Transverse colon (tissue), 4 donors: ENCODE results near the gene RHBDD3.

ENCODE experiments used
- POLR2A ChIP-seq: fragments of 450-650 bp; IDR thresholded peaks from one replicate; pipeline ENCODE4 v1.6.1; 2016; ENCODE audit warnings: antibody characterized with exemption, mild to moderate bottlenecking, moderate library complexity
- POLR2AphosphoS5 ChIP-seq, 3 donors: sonication (generic); formaldehyde crosslinking; IDR thresholded peaks; one replicate each; pipeline ENCODE4 v1.6.1; 2016; ENCODE audit warnings: antibody characterized with exemption in 3 of 3
- TF ChIP-seq, protein P1 (sequence below), 5 experiments: fragments of 200-600 bp in 3 of 5; fragments of 450-650 bp in 2 of 5; sonication (generic) in 3 of 5; IDR thresholded peaks; 1 replicate in 2 of 5; 2 replicates in 3 of 5; pipeline ENCODE4 v1.5.1; 2016 to 2017; ENCODE audit warnings: antibody characterized with exemption in 5 of 5, inconsistent platforms in 3 of 5, mild to moderate bottlenecking in 2 of 5, moderate library complexity in 1 of 5

DNA sequence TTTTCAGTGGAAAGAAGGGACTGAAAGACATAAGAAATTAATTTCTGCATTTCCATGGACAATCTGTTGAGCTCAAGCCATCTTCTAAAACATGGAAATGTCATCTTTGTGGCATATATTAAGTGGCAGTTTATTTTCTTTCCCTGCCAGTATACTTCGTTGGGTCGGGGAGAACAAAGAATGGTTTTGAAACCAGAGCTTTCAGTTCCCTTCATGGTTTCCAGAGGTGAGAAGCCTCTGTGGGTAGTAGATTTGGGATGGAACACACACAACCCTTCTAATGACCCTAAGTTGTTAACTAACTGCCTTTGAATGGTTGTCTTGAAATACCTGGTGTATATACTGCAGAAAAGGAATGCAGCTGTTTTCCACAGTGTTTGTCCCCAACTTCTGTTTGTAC is 21.1 kb upstream of the RHBDD3 start:
- TF ChIP-seq POLR2A, result no peak
- TF ChIP-seq, protein P1, sequence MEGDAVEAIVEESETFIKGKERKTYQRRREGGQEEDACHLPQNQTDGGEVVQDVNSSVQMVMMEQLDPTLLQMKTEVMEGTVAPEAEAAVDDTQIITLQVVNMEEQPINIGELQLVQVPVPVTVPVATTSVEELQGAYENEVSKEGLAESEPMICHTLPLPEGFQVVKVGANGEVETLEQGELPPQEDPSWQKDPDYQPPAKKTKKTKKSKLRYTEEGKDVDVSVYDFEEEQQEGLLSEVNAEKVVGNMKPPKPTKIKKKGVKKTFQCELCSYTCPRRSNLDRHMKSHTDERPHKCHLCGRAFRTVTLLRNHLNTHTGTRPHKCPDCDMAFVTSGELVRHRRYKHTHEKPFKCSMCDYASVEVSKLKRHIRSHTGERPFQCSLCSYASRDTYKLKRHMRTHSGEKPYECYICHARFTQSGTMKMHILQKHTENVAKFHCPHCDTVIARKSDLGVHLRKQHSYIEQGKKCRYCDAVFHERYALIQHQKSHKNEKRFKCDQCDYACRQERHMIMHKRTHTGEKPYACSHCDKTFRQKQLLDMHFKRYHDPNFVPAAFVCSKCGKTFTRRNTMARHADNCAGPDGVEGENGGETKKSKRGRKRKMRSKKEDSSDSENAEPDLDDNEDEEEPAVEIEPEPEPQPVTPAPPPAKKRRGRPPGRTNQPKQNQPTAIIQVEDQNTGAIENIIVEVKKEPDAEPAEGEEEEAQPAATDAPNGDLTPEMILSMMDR (IDR thresholded peaks at IDR 0.05), result no peak
- no peak for TF ChIP-seq POLR2AphosphoS5 (IDR thresholded peaks at IDR 0.05)
